Loucy (cell line): ENCODE measurements around the gene AAMDC.

Experiments used
- H2AFZ ChIP-seq: fragments of 200-600 bp; sonication (generic); 2 replicates; pipeline ENCODE4 v1.6.0; 2016; ENCODE audit warnings: antibody characterized with exemption, mild to moderate bottlenecking, low read length, moderate library complexity
- H3F3A ChIP-seq: fragments of 200-600 bp; 2 replicates; pipeline ENCODE4 v1.6.0; 2016; ENCODE audit warnings: antibody characterized with exemption, low read depth, mild to moderate bottlenecking
- H3K27me3 ChIP-seq: fragments of 200-600 bp; sonication (generic); 2 replicates; pipeline ENCODE4 v1.6.1; 2014; ENCODE audit warnings: low read length, mild to moderate bottlenecking; ENCODE audit not compliant: insufficient read depth, poor library complexity, severe bottlenecking
- H3K36me3 ChIP-seq: fragments of 200-600 bp; sonication (generic); 2 replicates; pipeline ENCODE4 v1.6.1; 2016; ENCODE audit warnings: low read length; ENCODE audit not compliant: insufficient read depth
- H3K4me1 ChIP-seq: fragments of 200-600 bp; sonication (generic); 2 replicates; pipeline ENCODE4 v1.5.1; 2014; ENCODE audit warnings: low read length, mild to moderate bottlenecking; ENCODE audit not compliant: insufficient read depth, poor library complexity, severe bottlenecking
- H3K4me2 ChIP-seq: fragments of 200-600 bp; sonication (generic); 2 replicates; pipeline ENCODE4 v1.6.0; 2014; ENCODE audit warnings: antibody characterized with exemption, low read length, low read depth, mild to moderate bottlenecking; ENCODE audit not compliant: poor library complexity, severe bottlenecking
- H3K4me3 ChIP-seq: fragments of 200-600 bp; sonication (generic); 2 replicates; pipeline ENCODE4 v1.5.1; 2014; ENCODE audit warnings: low read length, mild to moderate bottlenecking, mixed read lengths; ENCODE audit not compliant: poor library complexity, severe bottlenecking
- H3K79me2 ChIP-seq: fragments of 200-600 bp; sonication (generic); 2 replicates; pipeline ENCODE4 v1.6.1; 2014; ENCODE audit warnings: low read length; ENCODE audit not compliant: insufficient read depth
- H3K9ac ChIP-seq: fragments of 200-600 bp; sonication (generic); 2 replicates; pipeline ENCODE4 v1.6.0; 2014; ENCODE audit warnings: mild to moderate bottlenecking, low read depth, low read length, moderate library complexity; ENCODE audit not compliant: poor library complexity, severe bottlenecking
- H3K9me2 ChIP-seq: fragments of 200-600 bp; sonication (generic); replicated peaks from 2 replicates; pipeline ENCODE4 v1.6.1; 2016; ENCODE audit warnings: low read depth, low read length, mixed read lengths
- H3K9me3 ChIP-seq: fragments of 200-600 bp; sonication (generic); 2 replicates; pipeline ENCODE4 v1.6.1; 2014; ENCODE audit warnings: mild to moderate bottlenecking, antibody characterized with exemption, low read length, low read depth; ENCODE audit not compliant: insufficient read depth
- H4K20me1 ChIP-seq: fragments of 200-600 bp; sonication (generic); 2 replicates; pipeline ENCODE4 v1.6.0; 2014; ENCODE audit warnings: antibody characterized with exemption, low read length, mild to moderate bottlenecking; ENCODE audit not compliant: insufficient read depth, poor library complexity, severe bottlenecking
- EZH2phosphoT487 ChIP-seq: fragments of 200-600 bp; IDR thresholded peaks from 2 replicates; pipeline ENCODE4 v1.6.1; 2018; ENCODE audit warnings: antibody characterized with exemption, mild to moderate bottlenecking, moderate library complexity, borderline replicate concordance
- TF ChIP-seq, protein P1 (sequence below): fragments of 200-600 bp; sonication (generic); conservative IDR thresholded peaks from 2 replicates; pipeline ENCODE4 v1.5.1; 2014; ENCODE audit warnings: mild to moderate bottlenecking, antibody characterized with exemption, low read length

AAMDC gene

DNA sequence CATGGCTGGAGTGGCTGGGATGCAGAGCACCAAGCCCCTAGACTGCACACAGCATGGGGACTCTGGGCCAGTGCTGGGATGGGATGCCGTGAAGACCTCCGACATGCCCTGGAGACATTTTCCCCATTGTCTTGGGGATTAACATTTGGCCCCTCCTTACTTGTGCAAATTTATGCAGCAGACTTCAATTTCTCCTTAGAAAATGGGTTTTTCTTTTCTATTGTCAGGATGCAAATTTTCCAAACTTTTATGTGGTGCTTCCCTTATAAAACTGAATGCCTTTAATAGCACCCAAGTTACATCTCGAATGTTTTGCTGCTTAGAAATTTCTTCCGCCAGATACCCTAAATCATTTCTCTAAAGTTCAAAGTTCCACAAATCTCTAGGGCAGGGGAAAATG, 29.6 kb upstream of the AAMDC start:
- peaks cover 100% of the 10 kb centered on the region for H3K79me2 ChIP-seq
- no peak overlapping the region for H3K4me3 ChIP-seq
- H3K9ac ChIP-seq = no peak overlapping the region
- TF ChIP-seq, protein P1, sequence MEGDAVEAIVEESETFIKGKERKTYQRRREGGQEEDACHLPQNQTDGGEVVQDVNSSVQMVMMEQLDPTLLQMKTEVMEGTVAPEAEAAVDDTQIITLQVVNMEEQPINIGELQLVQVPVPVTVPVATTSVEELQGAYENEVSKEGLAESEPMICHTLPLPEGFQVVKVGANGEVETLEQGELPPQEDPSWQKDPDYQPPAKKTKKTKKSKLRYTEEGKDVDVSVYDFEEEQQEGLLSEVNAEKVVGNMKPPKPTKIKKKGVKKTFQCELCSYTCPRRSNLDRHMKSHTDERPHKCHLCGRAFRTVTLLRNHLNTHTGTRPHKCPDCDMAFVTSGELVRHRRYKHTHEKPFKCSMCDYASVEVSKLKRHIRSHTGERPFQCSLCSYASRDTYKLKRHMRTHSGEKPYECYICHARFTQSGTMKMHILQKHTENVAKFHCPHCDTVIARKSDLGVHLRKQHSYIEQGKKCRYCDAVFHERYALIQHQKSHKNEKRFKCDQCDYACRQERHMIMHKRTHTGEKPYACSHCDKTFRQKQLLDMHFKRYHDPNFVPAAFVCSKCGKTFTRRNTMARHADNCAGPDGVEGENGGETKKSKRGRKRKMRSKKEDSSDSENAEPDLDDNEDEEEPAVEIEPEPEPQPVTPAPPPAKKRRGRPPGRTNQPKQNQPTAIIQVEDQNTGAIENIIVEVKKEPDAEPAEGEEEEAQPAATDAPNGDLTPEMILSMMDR = no peak
- TF ChIP-seq EZH2phosphoT487 = no peak
- no peaks in the 10 kb centered on the region for H3K9me2 ChIP-seq
- no peak overlapping the region for H3K4me2 ChIP-seq
- H2AFZ ChIP-seq = no peak overlapping the region
- H3K9me3 ChIP-seq = peaks cover 6% of the 10 kb centered on the region; the same call in 1 of the 2 replicates
- no peaks in the 10 kb centered on the region for H3K27me3 ChIP-seq
- peaks cover 15% of the 10 kb centered on the region; the same call in 1 of the 2 replicates for H3K36me3 ChIP-seq
- no peaks in the 10 kb centered on the region for H3K4me1 ChIP-seq
- no peaks in the 10 kb centered on the region for H3F3A ChIP-seq
- H4K20me1 ChIP-seq = peaks cover 73% of the 10 kb centered on the region

DNA sequence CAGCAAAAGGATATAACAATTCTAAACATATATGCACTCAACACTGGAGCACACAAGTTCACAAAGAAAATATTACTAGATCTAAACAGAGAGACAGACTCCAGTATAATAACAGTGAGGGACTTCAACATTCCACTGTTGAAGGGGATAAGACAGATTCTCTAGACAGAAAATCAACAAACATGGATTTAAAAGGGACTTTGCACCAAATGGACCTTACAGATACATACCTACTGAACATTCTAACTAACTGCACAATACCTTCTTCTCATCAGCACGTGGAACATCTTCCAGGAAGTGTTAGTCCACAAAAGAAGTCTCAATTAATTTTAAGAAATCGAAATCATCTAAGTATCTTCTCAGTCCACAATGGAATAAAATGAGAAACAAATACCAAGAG, 27.0 kb upstream of the AAMDC start:
- peaks cover 6% of the 10 kb centered on the region; the same call in 1 of the 2 replicates for H3K9me3 ChIP-seq
- no peaks in the 10 kb centered on the region for H3K4me1 ChIP-seq
- peaks cover 58% of the 10 kb centered on the region for H4K20me1 ChIP-seq
- no peak overlapping the region for H3K9ac ChIP-seq
- H3F3A ChIP-seq = no peaks in the 10 kb centered on the region
- TF ChIP-seq EZH2phosphoT487 = no peak
- TF ChIP-seq, protein P1 = no peak
- no peak overlapping the region for H3K4me3 ChIP-seq
- no peak overlapping the region for H2AFZ ChIP-seq
- no peaks in the 10 kb centered on the region for H3K27me3 ChIP-seq
- no peak overlapping the region for H3K4me2 ChIP-seq
- no peaks in the 10 kb centered on the region for H3K9me2 ChIP-seq
- H3K79me2 ChIP-seq = peaks cover 99% of the 10 kb centered on the region
- H3K36me3 ChIP-seq = peaks cover 15% of the 10 kb centered on the region; the same call in 1 of the 2 replicates

DNA sequence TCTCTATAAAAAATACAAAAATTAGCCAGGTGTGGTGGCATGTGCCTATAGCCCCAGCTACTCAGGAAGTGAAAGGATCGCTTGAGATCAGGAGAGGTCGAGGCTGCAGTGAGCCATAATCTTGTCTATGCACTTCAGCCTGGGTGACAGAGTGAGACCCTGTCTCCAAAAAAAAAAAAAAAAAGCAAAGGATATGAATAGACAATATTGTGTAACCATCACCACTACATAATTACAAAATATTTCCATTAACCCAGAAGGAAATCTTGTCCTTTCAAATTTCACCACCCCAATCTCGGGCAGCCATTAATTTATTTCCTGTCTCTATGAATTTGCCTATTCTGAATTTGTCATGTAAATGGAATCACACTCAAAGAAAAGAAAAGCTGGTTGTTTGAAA, 21.6 kb upstream of the AAMDC start:
- no peaks in the 10 kb centered on the region for H3K36me3 ChIP-seq
- no peaks in the 10 kb centered on the region for H3K27me3 ChIP-seq
- H3K9ac ChIP-seq = no peak overlapping the region
- H3K4me2 ChIP-seq = no peak overlapping the region
- H3K4me1 ChIP-seq = no peaks in the 10 kb centered on the region
- H3K9me2 ChIP-seq = no peaks in the 10 kb centered on the region
- H3K4me3 ChIP-seq = no peak overlapping the region
- H2AFZ ChIP-seq = no peak overlapping the region
- peaks cover 72% of the 10 kb centered on the region for H4K20me1 ChIP-seq
- H3K9me3 ChIP-seq = no peaks in the 10 kb centered on the region
- H3F3A ChIP-seq = peaks cover 3% of the 10 kb centered on the region; the same call in 1 of the 2 replicates
- no peak for TF ChIP-seq EZH2phosphoT487
- TF ChIP-seq, protein P1 = no peak
- peaks cover 98% of the 10 kb centered on the region for H3K79me2 ChIP-seq
